ENCODE measurements around the gene PHIP. TPM values are rescaled to one million over a fixed set of nuclear protein-coding genes. Genes with fewer than 3 reads are reported as not detected.

PHIP gene
- total RNA-seq (2014; rRNA removed; shearing (Covaris generic); ENCODE audit: low replicate concordance): 27.6 and 52.4 TPM in 2 replicates

GRCh38 chr6:79078075-79078969, at the start of gene PHIP:
TSS of gene PHIP (minus strand) at chr6:79078254. CDS start at chr6:79078068, 186 bp downstream.
- DNase-seq: peak; percentile 97
- Histone ChIP-seq H3K4me1 (ENCODE audit: low read length) (peaks cover 44% of the 10 kb centered on the region), H3K36me3 (ENCODE audit: insufficient read depth, low read length) (peaks cover 15% of the 10 kb centered on the region), H3K9me2 (replicated peaks; ENCODE audit: insufficient read depth, low read length) (no peaks in the 10 kb centered on the region), H3K27ac (ENCODE audit: low read length) (peak within 1 kb of the TSS; percentile 86), H3K9ac (ENCODE audit: low read length) (peak within 1 kb of the TSS; percentile 94), H3K4me2 (ENCODE audit: low read depth, low read length, poor library complexity, severe bottlenecking) (peak within 1 kb of the TSS; percentile 91), H3K9me3 (ENCODE audit: low read length) (no peaks in the 10 kb centered on the region), H4K20me1 (ENCODE audit: insufficient read depth, low read depth, low read length) (no peaks in the 10 kb centered on the region), H3K4me3 (ENCODE audit: low read length) (peak within 1 kb of the TSS; percentile 73), H3K79me2 (ENCODE audit: low read length) (peaks cover 38% of the 10 kb centered on the region), H2AFZ (ENCODE audit: low read length) (peak within 1 kb of the TSS; percentile 65), H3K27me3 (ENCODE audit: low read length) (no peaks in the 10 kb centered on the region)

DNA sequence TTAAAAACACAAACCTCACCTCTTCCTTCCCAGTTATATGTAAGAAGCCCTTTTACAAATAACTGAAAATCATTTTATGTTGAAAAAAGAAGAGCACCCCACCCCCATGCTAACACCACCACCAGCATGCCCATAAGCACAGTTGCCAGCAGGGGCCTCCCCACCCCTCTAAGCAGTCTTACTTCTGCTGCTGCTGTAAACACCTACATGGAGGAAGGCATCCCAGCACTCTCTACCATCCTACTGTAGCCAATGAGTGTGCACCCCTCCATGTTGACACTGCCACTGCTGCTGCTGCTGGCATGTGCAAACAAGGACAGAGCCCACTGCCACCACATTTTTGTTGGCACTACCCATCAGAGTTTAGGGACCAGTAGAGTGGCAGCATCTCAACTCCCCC, 49.6 kb upstream of the PHIP start:
- Histone ChIP-seq H4K20me1 (ENCODE audit: insufficient read depth, low read depth, low read length) (no peaks in the 10 kb centered on the region), H3K27ac (ENCODE audit: low read length) (no peak overlapping the region), H3K27me3 (ENCODE audit: low read length) (no peaks in the 10 kb centered on the region)

DNA sequence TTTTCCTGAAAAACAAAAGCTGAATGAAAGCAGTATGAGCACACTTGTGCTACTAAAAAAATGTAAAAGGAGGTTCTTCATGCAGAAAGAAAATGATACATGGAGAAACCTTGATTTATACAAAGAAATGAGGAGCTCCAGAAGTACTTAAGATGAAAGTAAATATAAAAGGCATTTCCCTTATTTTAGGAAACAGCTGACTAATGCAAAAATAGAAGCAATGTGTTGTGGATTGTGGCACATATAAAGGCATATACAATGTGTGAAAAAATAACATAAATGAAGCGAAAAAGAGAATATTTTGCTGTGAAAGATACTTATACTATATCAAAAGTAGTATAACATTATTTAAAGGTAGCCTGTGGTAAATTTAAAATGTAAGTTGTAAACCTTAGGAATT, 41.2 kb upstream of the PHIP start:
- no peak overlapping the region for H2AFZ ChIP-seq (ENCODE audit: low read length)
- no peaks in the 10 kb centered on the region for H3K9me3 ChIP-seq (ENCODE audit: low read length)
- no peak overlapping the region for H3K4me2 ChIP-seq (ENCODE audit: low read depth, low read length, poor library complexity, severe bottlenecking)
- H3K79me2 ChIP-seq (ENCODE audit: low read length): no peaks in the 10 kb centered on the region
- H3K4me1 ChIP-seq (ENCODE audit: low read length): peaks cover 5% of the 10 kb centered on the region
- no peaks in the 10 kb centered on the region for H3K36me3 ChIP-seq (ENCODE audit: insufficient read depth, low read length)
- H3K4me3 ChIP-seq (ENCODE audit: low read length): no peak overlapping the region
- no peaks in the 10 kb centered on the region for H4K20me1 ChIP-seq (ENCODE audit: insufficient read depth, low read depth, low read length)
- no peaks in the 10 kb centered on the region for H3K9me2 ChIP-seq (replicated peaks; ENCODE audit: insufficient read depth, low read length)
- no peak overlapping the region for H3K9ac ChIP-seq (ENCODE audit: low read length)
- no peaks in the 10 kb centered on the region for H3K27me3 ChIP-seq (ENCODE audit: low read length)
- no peak overlapping the region for H3K27ac ChIP-seq (ENCODE audit: low read length)
- no peak for DNase-seq

More for the DNA sequence above, 49.6 kb upstream of the PHIP start:
- Histone ChIP-seq H3K9me3 (ENCODE audit: low read length) (no peaks in the 10 kb centered on the region), H2AFZ (ENCODE audit: low read length) (no peak overlapping the region), H3K4me1 (ENCODE audit: low read length) (peaks cover 5% of the 10 kb centered on the region), H3K9me2 (replicated peaks; ENCODE audit: insufficient read depth, low read length) (no peaks in the 10 kb centered on the region), H3K4me3 (ENCODE audit: low read length) (no peak overlapping the region), H3K4me2 (ENCODE audit: low read depth, low read length, poor library complexity, severe bottlenecking) (no peak overlapping the region), H3K79me2 (ENCODE audit: low read length) (no peaks in the 10 kb centered on the region), H3K9ac (ENCODE audit: low read length) (no peak overlapping the region), H3K36me3 (ENCODE audit: insufficient read depth, low read length) (no peaks in the 10 kb centered on the region)
- peak; percentile 45 for DNase-seq

DNA sequence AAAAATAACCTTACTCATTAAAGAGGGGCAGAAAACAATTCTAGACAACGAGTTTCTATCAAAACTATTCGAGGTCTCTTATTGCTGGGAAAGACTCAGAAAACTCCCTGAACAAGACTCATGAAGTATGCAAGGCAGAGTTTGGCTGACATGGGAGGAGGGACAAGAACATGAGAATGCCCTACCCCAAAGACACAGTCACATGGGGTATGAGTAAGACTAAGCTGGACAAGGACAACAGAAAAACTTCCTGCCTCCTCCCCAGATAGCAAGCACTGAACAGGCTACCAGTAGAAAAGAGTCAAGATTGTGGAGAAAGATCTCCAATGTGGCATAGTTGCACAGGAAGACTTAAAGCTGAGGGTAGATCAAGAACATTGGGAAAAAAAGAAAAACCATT, 39.7 kb upstream of the PHIP start:
- no peak for DNase-seq
- Histone ChIP-seq H4K20me1 (ENCODE audit: insufficient read depth, low read depth, low read length) (no peaks in the 10 kb centered on the region), H3K4me3 (ENCODE audit: low read length) (no peak overlapping the region), H3K9me2 (replicated peaks; ENCODE audit: insufficient read depth, low read length) (no peaks in the 10 kb centered on the region), H3K4me1 (ENCODE audit: low read length) (no peaks in the 10 kb centered on the region), H3K27ac (ENCODE audit: low read length) (no peak overlapping the region), H3K9me3 (ENCODE audit: low read length) (no peaks in the 10 kb centered on the region), H3K27me3 (ENCODE audit: low read length) (no peaks in the 10 kb centered on the region), H3K4me2 (ENCODE audit: low read depth, low read length, poor library complexity, severe bottlenecking) (no peak overlapping the region), H3K79me2 (ENCODE audit: low read length) (no peaks in the 10 kb centered on the region), H3K9ac (ENCODE audit: low read length) (no peak overlapping the region), H3K36me3 (ENCODE audit: insufficient read depth, low read length) (no peaks in the 10 kb centered on the region), H2AFZ (ENCODE audit: low read length) (no peak overlapping the region)

DNA sequence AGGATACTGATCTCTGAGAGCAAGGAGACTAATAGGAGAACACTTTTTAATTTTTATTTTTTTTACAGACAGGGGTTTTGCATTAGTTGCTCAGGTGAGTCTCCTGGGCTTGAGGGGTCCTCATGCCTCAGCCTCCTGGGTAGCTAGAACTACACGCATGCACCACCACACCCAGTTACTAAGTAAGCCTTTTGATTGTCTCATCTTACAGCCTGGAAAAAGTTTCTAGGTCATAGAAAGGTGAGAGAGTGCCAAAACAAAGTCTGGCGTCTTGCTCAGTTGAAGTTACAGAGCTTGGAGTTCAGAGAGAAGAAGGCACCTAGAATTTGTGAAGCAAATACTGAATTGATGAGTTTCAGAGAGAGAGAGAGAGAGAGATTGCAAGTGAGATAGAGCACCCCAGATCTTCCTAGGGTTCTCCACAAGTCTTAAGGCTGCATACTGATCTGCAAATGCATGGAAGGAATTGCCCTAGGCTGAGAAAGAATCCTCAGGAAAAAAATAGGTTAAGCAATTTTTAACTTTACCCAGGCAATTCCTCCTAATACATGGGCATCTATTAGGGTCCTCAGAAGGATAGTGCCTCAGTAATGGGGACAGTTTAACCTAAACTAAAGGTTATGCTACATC, 37.6 kb upstream of the PHIP start:
- no peaks in the 10 kb centered on the region for H3K27me3 ChIP-seq (ENCODE audit: low read length)
- peaks cover 10% of the 10 kb centered on the region for H3K4me1 ChIP-seq (ENCODE audit: low read length)
- no peaks in the 10 kb centered on the region for H3K9me3 ChIP-seq (ENCODE audit: low read length)
- no peak overlapping the region for H2AFZ ChIP-seq (ENCODE audit: low read length)
- no peaks in the 10 kb centered on the region for H3K36me3 ChIP-seq (ENCODE audit: insufficient read depth, low read length)
- DNase-seq: no peak
- no peak overlapping the region for H3K4me3 ChIP-seq (ENCODE audit: low read length)
- no peak overlapping the region for H3K4me2 ChIP-seq (ENCODE audit: low read depth, low read length, poor library complexity, severe bottlenecking)
- no peaks in the 10 kb centered on the region for H4K20me1 ChIP-seq (ENCODE audit: insufficient read depth, low read depth, low read length)
- no peak overlapping the region for H3K27ac ChIP-seq (ENCODE audit: low read length)
- no peaks in the 10 kb centered on the region for H3K79me2 ChIP-seq (ENCODE audit: low read length)
- H3K9me2 ChIP-seq (replicated peaks; ENCODE audit: insufficient read depth, low read length): no peaks in the 10 kb centered on the region
- no peak overlapping the region for H3K9ac ChIP-seq (ENCODE audit: low read length)

- Histone ChIP-seq H3K9me3 (ENCODE audit: low read length) (no peaks in the 10 kb centered on the region), H3K4me1 (ENCODE audit: low read length) (peaks cover 10% of the 10 kb centered on the region), H3K79me2 (ENCODE audit: low read length) (no peaks in the 10 kb centered on the region), H2AFZ (ENCODE audit: low read length) (no peak overlapping the region), H3K27me3 (ENCODE audit: low read length) (no peaks in the 10 kb centered on the region), H3K9me2 (replicated peaks; ENCODE audit: insufficient read depth, low read length) (no peaks in the 10 kb centered on the region), H3K4me2 (ENCODE audit: low read depth, low read length, poor library complexity, severe bottlenecking) (peak overlapping the region; percentile 43), H3K4me3 (ENCODE audit: low read length) (no peak overlapping the region), H3K9ac (ENCODE audit: low read length) (no peak overlapping the region), H3K27ac (ENCODE audit: low read length) (no peak overlapping the region), H3K36me3 (ENCODE audit: insufficient read depth, low read length) (no peaks in the 10 kb centered on the region), H4K20me1 (ENCODE audit: insufficient read depth, low read depth, low read length) (no peaks in the 10 kb centered on the region)
- peak; percentile 53 for DNase-seq
These were observed 33.5 kb upstream of the PHIP start for GRCh38 chr6:79111549-79111948.

GRCh38 chr6:79101164-79101563, 23.1 kb upstream of the PHIP start:
- H3K9me2 ChIP-seq (replicated peaks; ENCODE audit: insufficient read depth, low read length): no peaks in the 10 kb centered on the region
- 0 out of 2 replicates have a peak, but pooled peaks cover 2% of the 10 kb centered on the region for H3K27me3 ChIP-seq (ENCODE audit: low read length)
- no peak for DNase-seq
- no peaks in the 10 kb centered on the region for H3K4me1 ChIP-seq (ENCODE audit: low read length)
- H3K36me3 ChIP-seq (ENCODE audit: insufficient read depth, low read length): no peaks in the 10 kb centered on the region
- no peaks in the 10 kb centered on the region for H4K20me1 ChIP-seq (ENCODE audit: insufficient read depth, low read depth, low read length)
- H3K79me2 ChIP-seq (ENCODE audit: low read length): no peaks in the 10 kb centered on the region
- H3K27ac ChIP-seq (ENCODE audit: low read length): no peak overlapping the region
- H3K9ac ChIP-seq (ENCODE audit: low read length): no peak overlapping the region
- no peak overlapping the region for H3K4me3 ChIP-seq (ENCODE audit: low read length)
- H3K9me3 ChIP-seq (ENCODE audit: low read length): no peaks in the 10 kb centered on the region
- H3K4me2 ChIP-seq (ENCODE audit: low read depth, low read length, poor library complexity, severe bottlenecking): no peak overlapping the region
- no peak overlapping the region for H2AFZ ChIP-seq (ENCODE audit: low read length)

DNA sequence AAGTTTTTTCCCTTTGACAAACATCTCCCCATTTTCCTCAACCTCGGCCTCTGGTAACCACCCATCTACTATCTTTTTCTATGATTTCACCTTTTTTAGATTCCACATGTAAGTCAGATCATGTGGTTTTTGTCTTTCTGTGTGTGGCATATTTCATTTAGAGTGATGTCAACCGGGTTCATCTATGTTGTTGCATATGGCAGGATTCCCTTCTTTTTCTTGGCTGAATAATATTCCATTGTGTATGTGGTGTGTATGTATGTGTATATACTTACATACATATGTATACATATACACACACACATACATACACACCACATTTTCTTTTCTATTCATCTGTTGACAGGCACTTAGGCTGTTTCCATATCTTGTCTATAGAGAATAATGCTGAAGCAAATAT, 22.2 kb upstream of the PHIP start:
- no peak overlapping the region for H3K27ac ChIP-seq (ENCODE audit: low read length)
- no peaks in the 10 kb centered on the region for H3K9me3 ChIP-seq (ENCODE audit: low read length)
- H3K4me3 ChIP-seq (ENCODE audit: low read length): no peak overlapping the region
- H3K27me3 ChIP-seq (ENCODE audit: low read length): 0 out of 2 replicates have a peak, but pooled peaks cover 2% of the 10 kb centered on the region
- H3K79me2 ChIP-seq (ENCODE audit: low read length): no peaks in the 10 kb centered on the region
- no peak for DNase-seq
- H3K9me2 ChIP-seq (replicated peaks; ENCODE audit: insufficient read depth, low read length): no peaks in the 10 kb centered on the region
- no peak overlapping the region for H3K9ac ChIP-seq (ENCODE audit: low read length)
- H3K4me2 ChIP-seq (ENCODE audit: low read depth, low read length, poor library complexity, severe bottlenecking): no peak overlapping the region
- H4K20me1 ChIP-seq (ENCODE audit: insufficient read depth, low read depth, low read length): no peaks in the 10 kb centered on the region
- no peaks in the 10 kb centered on the region for H3K36me3 ChIP-seq (ENCODE audit: insufficient read depth, low read length)
- no peak overlapping the region for H2AFZ ChIP-seq (ENCODE audit: low read length)
- H3K4me1 ChIP-seq (ENCODE audit: low read length): no peaks in the 10 kb centered on the region

Data from Karpas-422 (cell line).